ENCODE data around the gene METRN.

- TF ChIP-seq EZH2 (IDR thresholded peaks at IDR 0.05; ENCODE audit: low read length, missing control alignments) (no peak), CTCF (conservative IDR thresholded peaks at IDR 0.05 in 1 of 2, IDR thresholded peaks at IDR 0.05 in 1 of 2; ENCODE audit: low read depth in 1 of 2, low read length in 2 of 2) (peak; percentile 7 to 14)
These were observed 5.0 kb downstream of the METRN start for GRCh38 chr16:719815-720446.

Measured in fibroblast of lung (primary cell).